ENCODE results near the gene FNBP1L.

DNA sequence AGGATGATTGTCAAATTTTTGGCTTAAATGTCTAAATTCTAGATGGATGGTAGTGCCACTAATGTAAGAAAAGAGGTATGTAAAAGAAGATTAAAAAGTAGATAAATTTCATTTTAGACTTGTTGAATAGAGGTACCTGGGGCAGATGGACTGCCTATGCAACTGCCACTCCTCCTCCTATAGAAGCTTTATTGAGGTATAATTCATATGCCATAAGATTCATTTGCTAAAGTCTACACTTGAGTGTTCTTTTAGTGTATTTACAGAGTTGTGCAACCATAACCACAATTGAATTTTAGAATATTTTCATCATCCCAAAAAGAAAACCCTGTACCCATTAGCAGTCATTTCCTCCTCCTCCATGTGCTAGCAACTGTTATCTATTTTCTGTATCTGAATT lies 70.6 kb downstream of the FNBP1L start:
- TF ChIP-seq, protein P1, sequence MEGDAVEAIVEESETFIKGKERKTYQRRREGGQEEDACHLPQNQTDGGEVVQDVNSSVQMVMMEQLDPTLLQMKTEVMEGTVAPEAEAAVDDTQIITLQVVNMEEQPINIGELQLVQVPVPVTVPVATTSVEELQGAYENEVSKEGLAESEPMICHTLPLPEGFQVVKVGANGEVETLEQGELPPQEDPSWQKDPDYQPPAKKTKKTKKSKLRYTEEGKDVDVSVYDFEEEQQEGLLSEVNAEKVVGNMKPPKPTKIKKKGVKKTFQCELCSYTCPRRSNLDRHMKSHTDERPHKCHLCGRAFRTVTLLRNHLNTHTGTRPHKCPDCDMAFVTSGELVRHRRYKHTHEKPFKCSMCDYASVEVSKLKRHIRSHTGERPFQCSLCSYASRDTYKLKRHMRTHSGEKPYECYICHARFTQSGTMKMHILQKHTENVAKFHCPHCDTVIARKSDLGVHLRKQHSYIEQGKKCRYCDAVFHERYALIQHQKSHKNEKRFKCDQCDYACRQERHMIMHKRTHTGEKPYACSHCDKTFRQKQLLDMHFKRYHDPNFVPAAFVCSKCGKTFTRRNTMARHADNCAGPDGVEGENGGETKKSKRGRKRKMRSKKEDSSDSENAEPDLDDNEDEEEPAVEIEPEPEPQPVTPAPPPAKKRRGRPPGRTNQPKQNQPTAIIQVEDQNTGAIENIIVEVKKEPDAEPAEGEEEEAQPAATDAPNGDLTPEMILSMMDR (IDR thresholded peaks at IDR 0.05): no peak
- TF ChIP-seq POLR2A (IDR thresholded peaks at IDR 0.05): no peak

Data from right lobe of liver (tissue), 4 donors.